Mucosa of rectum (tissue), 2 donors: Measurements from ENCODE around the gene PKD2L2.
"Not testable (repeated sequence)": the region's sequence is repeated elsewhere in the genome, so short reads cannot be mapped to it uniquely, and the experiment has no call there.

Source experiments
- H3K27ac ChIP-seq, 2 donors: one replicate each; pipeline ENCODE4 v1.7.0; 2013; ENCODE audit warnings: inconsistent platforms in 2 of 2, low read depth in 2 of 2, low read length in 2 of 2
- H3K27me3 ChIP-seq, 2 donors: one replicate each; pipeline ENCODE4 v1.7.0; 2013; ENCODE audit warnings: low read length in 2 of 2; ENCODE audit not compliant: control insufficient read depth in 2 of 2, insufficient read depth in 2 of 2
- H3K36me3 ChIP-seq, 2 donors: one replicate each; pipeline ENCODE4 v1.7.0; 2013; ENCODE audit warnings: low read length in 2 of 2; ENCODE audit not compliant: control insufficient read depth in 2 of 2, insufficient read depth in 2 of 2
- H3K4me1 ChIP-seq, 2 donors: one replicate each; pipeline ENCODE4 v1.7.0; 2013; ENCODE audit warnings: low read length in 2 of 2, mild to moderate bottlenecking in 1 of 2; ENCODE audit not compliant: control insufficient read depth in 2 of 2, insufficient read depth in 2 of 2
- H3K4me3 ChIP-seq, 2 donors: one replicate each; pipeline ENCODE4 v1.7.0; 2013; ENCODE audit warnings: low read length in 2 of 2
- H3K9ac ChIP-seq, 2 donors: one replicate each; pipeline ENCODE4 v1.7.0; 2013; ENCODE audit warnings: low read length in 2 of 2, low read depth in 1 of 2, mild to moderate bottlenecking in 1 of 2
- H3K9me3 ChIP-seq, 2 donors: one replicate each; pipeline ENCODE4 v1.7.0; 2013; ENCODE audit warnings: low read length in 2 of 2; ENCODE audit not compliant: control insufficient read depth in 2 of 2
- donor health status: healthy.
- donor health status: Normal muscosa, but diverticular disease.

The PKD2L2 gene

DNA sequence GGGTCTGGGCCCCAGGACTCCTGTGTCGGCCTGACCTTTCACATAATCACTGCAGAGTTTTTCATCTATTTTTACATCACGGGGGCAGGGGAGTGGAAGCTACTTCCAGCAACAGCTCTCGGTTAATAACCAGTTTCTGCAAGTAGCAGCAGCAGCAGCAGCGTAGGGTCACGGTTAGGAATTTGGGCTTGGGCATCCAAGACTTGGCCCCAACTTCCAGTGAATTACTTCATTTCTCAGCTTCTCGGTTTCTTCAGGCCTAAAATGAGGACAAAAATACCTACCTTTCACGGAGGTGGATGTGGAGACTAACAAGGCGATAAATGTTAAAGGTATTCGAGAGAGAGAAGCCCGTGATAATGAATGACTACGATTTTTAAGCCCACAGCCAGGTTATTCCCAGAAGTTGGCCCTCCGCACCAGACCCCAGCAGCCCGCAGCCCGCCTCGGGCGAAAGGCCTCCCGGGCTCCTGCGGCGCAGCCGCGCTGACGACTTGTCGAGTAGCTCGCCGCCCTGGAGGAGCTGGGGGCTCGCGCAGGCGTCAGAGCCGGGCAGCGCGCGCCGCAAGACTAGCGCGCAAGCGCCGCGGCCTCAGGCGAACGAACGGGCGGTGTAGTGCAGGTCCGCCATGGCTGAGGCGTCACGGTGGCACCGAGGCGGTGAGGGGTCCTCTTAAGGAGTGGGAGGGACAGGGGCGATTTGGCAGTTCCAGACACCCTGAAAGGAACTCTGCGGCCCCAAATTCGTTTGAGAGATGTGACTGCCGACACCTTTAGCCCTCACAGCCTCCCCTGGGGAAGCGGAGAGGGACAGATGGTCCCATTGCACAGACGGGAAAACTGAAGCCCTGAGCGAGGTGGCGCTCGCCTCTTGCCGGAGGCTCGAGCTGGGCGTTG, at the start of gene PKD2L2:
PKD2L2 (plus strand) TSS at position 595 of the 897 bp plus-strand sequence; CDS start at position 630, 35 bp downstream.
- H3K36me3 ChIP-seq, result no peaks in the 10 kb centered on the region
- H3K9me3 ChIP-seq, result no peaks in the 10 kb centered on the region
- peak within 1 kb of the TSS; percentile 59 to 81 for H3K4me3 ChIP-seq
- H3K27me3 ChIP-seq, result no peaks in the 10 kb centered on the region
- peak within 1 kb of the TSS; percentile 65 to 71 for H3K9ac ChIP-seq
- H3K27ac ChIP-seq, result peak within 1 kb of the TSS; percentile 54 to 80
- peaks cover 0 to 2% of the 10 kb centered on the region in 2 donors for H3K4me1 ChIP-seq

- no peaks in the 10 kb centered on the region for H3K4me1 ChIP-seq
- H3K36me3 ChIP-seq, result no peaks in the 10 kb centered on the region
- H3K9ac ChIP-seq, result no peak overlapping the region
- H3K27me3 ChIP-seq, result no peaks in the 10 kb centered on the region
- no peak overlapping the region for H3K27ac ChIP-seq
- H3K4me3 ChIP-seq, result no peak overlapping the region
- no peaks in the 10 kb centered on the region for H3K9me3 ChIP-seq
These were observed 47.0 kb upstream of the PKD2L2 start for GRCh38 chr5:137842296-137842695.

- H3K27ac ChIP-seq, result no peak overlapping the region
These were observed 45.5 kb upstream of the PKD2L2 start for GRCh38 chr5:137843676-137844299.

GRCh38 chr5:137845472-137845871, 43.8 kb upstream of the PKD2L2 start:
- H3K27ac ChIP-seq, result no peak overlapping the region

More at GRCh38 chr5:137843676-137844299, 45.5 kb upstream of the PKD2L2 start:
- no peak overlapping the region for H3K4me3 ChIP-seq
- H3K9ac ChIP-seq, result no peak overlapping the region
- no peaks in the 10 kb centered on the region for H3K36me3 ChIP-seq
- no peaks in the 10 kb centered on the region for H3K4me1 ChIP-seq
- no peaks in the 10 kb centered on the region for H3K9me3 ChIP-seq
- no peaks in the 10 kb centered on the region for H3K27me3 ChIP-seq

GRCh38 chr5:137847687-137848086, 41.6 kb upstream of the PKD2L2 start:
- Histone ChIP-seq H3K9ac (no peak overlapping the region), H3K4me3 (no peak overlapping the region)

More at GRCh38 chr5:137845472-137845871, 43.8 kb upstream of the PKD2L2 start:
- no peak overlapping the region for H3K4me3 ChIP-seq
- H3K36me3 ChIP-seq, result no peaks in the 10 kb centered on the region
- H3K9me3 ChIP-seq, result no peaks in the 10 kb centered on the region
- no peak overlapping the region for H3K9ac ChIP-seq
- no peaks in the 10 kb centered on the region for H3K27me3 ChIP-seq
- no peaks in the 10 kb centered on the region for H3K4me1 ChIP-seq

DNA sequence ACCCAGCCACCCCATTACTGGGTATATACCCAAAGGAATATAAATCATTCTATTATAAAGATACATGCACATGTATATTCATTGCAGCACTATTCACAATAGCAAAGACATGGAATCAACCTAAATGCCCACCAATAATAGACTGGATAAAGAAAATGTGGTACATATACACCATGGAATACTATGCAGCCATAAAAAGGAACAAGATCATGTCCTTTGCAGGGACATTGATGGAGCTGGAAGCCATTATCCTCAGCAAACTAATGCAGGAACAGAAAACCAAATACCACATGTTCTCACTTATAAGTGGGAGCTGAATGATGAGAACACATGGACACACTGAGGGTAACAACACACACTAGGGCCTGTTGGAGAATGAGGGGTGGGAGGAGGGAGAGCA, 36.1 kb upstream of the PKD2L2 start:
- H3K27ac ChIP-seq, H3K27me3 ChIP-seq, H3K36me3 ChIP-seq, H3K4me1 ChIP-seq, H3K9me3 ChIP-seq, H3K9ac ChIP-seq, H3K4me3 ChIP-seq: not testable (repeated sequence)

More at GRCh38 chr5:137847687-137848086, 41.6 kb upstream of the PKD2L2 start:
- Histone ChIP-seq H3K36me3 (no peaks in the 10 kb centered on the region), H3K4me1 (no peaks in the 10 kb centered on the region), H3K27me3 (no peaks in the 10 kb centered on the region), H3K27ac (no peak overlapping the region), H3K9me3 (no peaks in the 10 kb centered on the region)

- H3K36me3 ChIP-seq, result no peaks in the 10 kb centered on the region
- H3K27ac ChIP-seq, result no peak overlapping the region
- no peaks in the 10 kb centered on the region for H3K27me3 ChIP-seq
- no peak overlapping the region for H3K9ac ChIP-seq
- H3K4me1 ChIP-seq, result no peaks in the 10 kb centered on the region
- H3K9me3 ChIP-seq, result no peaks in the 10 kb centered on the region
- H3K4me3 ChIP-seq, result no peak overlapping the region
These were observed 33.1 kb upstream of the PKD2L2 start for GRCh38 chr5:137856201-137856600.

DNA sequence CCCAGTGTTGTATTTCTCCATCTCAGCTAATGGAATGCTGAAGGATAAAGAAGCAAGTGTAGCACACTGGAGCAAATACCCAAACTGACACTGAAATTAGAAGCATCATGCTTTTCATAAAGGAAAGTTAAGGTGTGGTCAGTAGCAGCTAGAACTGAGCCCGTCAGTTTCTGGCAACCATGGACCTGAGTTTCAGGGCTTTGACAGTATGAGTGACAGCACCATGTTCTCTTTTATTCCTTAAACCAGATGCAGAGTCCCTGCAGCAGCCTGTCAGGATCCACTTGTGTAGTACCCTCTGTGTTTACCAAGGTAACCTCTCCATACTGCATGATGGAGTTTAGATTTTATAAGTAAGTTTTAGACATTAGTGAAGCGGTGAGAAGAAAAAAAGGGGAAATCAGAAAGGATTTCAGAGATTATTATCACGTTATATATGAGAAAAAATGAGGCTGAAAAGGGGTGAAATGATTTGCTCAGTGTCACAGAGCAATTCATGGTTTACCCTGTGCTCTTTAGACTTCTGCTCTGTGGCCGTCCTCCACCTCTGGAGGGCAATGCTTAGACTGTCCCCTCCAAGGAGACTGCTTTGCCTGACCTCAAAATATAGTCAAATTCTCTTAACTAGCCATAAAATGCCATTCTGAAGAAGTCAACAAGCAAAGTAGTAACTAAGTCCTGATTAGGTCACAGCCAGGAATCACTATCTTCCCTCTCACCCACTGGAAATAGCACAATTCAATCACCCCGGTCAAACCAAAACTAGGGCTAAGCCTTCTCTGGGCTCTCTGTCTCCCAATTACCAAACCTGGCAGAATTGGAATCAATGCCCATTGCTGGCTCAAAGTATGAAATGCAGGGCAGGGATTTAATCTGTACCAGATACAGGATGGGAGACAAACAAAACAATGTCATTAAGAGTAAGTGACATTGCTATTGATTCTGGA, 32.1 kb upstream of the PKD2L2 start:
- Histone ChIP-seq H3K9ac (no peak overlapping the region), H3K9me3 (no peaks in the 10 kb centered on the region), H3K4me1 (no peaks in the 10 kb centered on the region), H3K27me3 (no peaks in the 10 kb centered on the region), H3K36me3 (no peaks in the 10 kb centered on the region), H3K27ac (no peak overlapping the region), H3K4me3 (no peak overlapping the region)

- no peaks in the 10 kb centered on the region for H3K27me3 ChIP-seq
- H3K4me3 ChIP-seq, result no peak overlapping the region
- H3K4me1 ChIP-seq, result no peaks in the 10 kb centered on the region
- no peaks in the 10 kb centered on the region for H3K36me3 ChIP-seq
- no peak overlapping the region for H3K9ac ChIP-seq
- H3K27ac ChIP-seq, result no peak overlapping the region
- H3K9me3 ChIP-seq, result no peaks in the 10 kb centered on the region
These were observed 30.9 kb upstream of the PKD2L2 start for GRCh38 chr5:137858223-137858916.
